ENCODE measurements around the gene RHOU.
A peak's percentile ranks its signal among the peaks of the same experiment; 100 is the strongest.
"Not testable (repeated sequence)": the region's sequence is repeated elsewhere in the genome, so short reads cannot be mapped to it uniquely, and the experiment has no call there.

Gene RHOU

DNA sequence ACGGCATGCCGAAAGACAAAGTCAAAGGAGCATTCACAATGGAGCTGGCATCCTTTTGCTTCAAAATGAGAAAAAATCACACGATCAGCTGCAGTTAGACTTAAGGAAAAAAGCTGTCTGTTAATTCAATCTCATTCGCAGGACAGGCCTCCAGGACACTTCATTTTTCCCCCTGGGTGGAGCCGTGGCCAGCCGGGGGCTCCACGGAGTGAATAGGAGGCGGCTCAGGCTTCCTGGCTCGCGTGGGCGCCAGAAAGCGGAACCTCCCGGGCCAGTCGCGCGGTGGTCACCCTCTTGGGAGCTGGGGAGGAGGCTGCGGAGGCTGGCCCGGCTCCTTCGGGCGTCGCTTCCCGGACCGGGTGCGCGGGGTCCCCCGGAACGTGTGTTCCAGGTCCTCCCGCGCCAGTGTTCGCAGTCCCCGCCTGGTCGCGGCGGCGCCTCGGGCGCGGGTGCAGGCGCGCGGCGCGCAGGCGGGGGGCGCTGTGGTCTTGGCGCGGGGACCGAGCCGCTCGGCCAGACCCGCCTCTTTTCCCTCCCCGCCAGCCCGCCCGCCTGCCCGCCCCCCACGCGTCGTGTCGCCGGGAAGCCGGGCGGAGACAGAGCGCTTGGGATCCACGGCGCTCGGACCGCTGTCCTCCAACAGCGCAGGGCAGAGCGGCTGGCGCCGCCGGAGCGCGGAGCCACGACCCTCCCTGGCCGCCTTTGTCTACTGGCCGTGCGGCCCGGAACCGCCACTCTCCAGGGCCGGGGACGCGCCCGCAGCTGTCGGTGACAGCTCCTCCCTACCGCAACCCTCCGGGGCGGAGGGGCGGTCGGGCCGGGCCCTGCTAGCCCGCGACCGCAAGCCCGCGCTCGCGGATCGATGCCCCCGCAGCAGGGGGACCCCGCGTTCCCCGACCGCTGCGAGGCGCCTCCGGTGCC, at the start of gene RHOU:
Gene RHOU, plus strand, starts transcription at position 599 of the 921 bp plus-strand sequence. Its CDS starts 264 bp downstream, at position 863.
- DNase-seq: peak; percentile 94

DNA sequence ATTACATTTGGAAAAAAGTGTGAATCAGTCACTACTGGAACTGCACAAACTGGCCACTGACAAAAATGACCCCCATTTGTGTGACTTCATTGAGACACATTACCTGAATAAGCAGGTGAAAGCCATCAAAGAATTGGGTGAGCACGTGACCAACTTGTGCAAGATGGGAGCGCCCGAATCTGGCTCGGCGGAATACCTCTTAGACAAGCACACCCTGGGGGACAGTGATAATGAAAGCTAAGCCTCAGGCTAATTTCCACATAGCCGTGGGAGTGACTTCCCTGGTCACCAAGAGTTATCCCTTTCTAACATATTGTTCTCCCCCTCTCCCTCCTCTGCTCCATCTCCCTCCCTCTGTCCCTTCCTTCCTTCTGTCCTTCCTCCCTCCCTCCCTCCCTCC, 47.7 kb upstream of the RHOU start:
- peak; percentile 52 for DNase-seq

DNA sequence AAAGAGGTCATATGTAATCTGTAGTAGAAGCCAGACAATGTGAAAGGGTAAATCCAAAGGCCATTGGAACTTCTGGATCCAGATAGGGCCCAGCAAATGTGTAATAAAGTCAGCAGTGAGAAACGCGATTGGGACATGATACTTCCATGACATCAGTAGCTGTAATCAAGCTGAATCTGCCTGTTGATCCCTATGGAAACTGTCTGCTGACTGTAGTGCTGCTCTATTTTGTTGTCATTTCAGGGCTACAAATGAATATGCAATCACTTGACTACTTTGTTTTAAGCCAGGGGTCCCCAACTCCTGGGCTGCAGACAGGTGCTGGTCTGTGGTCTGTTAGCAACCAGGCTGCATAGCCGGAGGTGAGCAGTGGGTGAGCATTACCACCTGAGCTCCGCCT, 46.0 kb upstream of the RHOU start:
- no peak for DNase-seq

DNA sequence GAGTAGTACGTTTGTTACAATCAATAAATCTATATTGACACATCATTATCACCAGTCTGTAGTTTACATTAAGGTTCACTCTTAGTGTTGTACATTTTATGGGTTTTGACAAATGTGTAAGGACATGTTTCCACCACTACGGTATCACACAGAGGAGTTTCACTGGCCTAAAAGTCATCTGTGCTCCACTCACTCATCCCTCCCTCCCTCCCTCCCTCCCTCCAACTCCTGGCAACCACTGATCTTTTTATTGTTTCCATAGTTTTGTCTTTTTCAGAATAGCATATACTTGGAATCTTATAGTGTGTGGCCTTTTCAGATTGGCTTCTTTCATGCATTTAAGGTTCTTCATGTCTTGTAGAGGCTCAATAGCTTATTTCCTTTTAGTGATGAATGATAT, 44.1 kb upstream of the RHOU start:
- no peak for DNase-seq

DNA sequence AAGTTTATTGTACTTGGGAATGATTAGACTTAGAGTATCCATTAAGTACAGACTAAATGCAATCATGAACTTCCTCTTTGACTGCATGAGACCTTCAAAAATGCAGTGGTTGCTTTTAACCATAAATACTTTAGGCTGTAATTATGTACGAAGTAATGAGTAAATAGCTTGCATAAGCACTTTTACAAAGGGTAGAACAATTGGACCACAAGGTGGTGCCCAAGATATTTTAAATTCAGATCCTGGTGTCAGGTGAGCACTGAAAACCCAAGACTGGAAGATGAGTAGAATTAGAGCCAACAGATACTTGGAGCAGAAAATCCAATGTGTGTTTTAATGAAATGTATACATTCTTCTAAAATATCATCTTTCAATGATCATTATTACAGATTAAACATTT, 43.4 kb upstream of the RHOU start:
- DNase-seq: peak; percentile 55

DNA sequence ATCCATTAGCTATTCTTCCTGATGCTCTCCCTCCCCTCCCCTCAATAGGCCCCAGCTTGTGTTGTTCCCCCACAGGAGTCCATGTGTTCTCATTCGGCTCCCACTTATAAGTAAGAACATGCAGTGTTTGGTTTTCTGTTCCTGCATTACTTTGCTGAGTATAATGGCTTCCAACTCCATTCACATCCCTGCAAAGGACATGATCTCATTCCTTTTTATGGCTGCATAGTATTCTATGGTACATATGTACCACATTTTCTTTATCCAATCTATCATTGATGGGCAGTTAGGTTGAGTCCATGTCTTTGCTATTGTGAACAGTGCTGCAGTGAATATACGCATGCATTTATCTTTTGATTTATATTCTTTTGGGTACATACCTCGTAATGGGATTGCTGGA, 40.8 kb upstream of the RHOU start:
- not testable (repeated sequence) for DNase-seq

DNA sequence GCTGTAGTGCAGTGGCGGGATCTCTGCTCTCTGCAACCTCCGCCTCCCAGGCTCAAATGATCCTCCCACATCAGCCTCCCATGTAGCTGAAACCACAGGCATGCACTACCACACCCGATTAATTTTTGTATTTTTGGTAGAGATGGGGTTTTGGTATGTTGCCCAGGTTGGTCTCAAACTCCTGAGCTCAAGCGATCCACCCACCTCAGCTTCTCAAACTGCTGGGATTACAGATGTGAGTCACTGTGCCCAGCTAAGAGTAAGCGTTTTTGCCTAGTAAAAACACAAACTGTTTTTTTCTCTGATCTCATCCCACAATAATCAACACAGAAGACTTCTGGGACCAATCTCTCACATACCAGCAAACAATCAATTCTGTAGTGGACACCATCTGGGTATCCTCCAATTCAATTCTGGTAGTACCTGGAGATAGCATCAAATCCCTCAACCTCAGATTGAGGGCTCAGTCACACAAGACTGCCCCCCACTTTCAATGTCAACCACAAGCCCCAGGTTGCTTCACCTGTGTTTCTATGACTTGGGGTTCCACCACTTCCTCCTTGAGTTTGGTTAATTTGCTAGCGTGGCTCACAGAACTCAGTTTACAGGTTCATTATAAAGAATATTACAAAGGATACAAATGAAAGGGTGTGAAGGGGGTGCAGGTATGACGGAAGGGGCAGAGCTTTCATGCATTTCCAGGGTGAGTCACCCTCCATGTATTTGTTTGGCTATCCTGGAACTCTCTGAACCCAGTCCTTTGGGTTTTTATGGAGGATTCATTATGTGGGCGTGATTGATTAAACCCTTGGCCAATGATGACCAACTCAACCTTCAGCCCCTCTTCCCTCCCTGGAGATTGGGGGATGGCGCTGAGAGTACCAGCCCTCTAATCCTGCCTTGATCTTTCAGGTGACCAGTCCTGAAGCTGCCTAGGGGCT, 40.0 kb upstream of the RHOU start:
- no peak for DNase-seq

DNA sequence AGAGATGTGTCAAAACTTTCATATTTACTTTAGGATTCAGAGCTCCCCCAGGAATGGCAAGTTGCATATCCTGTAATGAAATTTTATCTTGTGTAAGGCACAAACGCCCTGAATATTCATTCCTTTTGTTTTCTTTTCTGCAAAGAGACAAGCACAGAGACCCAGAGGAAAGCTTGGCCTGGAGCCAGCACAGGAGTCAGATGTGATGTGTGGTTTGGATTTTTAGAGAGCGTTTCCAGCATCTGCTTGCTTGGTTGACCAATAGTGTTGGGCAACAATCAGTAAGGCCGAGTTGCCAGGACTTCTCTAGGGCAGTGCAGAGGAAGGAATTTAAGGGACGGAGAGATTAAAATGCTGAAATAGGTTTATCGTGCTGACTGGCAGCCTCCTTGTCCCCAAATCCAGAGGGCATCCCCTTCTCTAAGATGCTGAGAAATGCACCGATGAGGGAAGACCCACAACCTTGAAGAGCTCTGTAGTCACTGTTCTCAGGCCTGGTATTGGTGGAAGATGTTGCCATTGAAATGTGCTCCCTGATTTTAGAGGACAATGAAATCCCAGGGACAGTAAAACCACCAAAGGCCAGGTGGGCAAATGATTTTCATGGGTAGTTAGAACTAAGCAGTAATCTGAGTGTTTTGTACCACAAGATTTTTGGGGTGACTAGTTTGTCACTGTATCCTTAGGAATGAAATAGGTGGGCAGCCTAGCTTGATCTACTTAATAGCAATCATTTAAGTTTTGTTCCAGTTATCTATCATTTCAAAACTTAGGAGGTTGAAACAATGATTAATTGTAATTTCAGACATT, 37.9 kb upstream of the RHOU start:
- DNase-seq: peak; percentile 79

DNA sequence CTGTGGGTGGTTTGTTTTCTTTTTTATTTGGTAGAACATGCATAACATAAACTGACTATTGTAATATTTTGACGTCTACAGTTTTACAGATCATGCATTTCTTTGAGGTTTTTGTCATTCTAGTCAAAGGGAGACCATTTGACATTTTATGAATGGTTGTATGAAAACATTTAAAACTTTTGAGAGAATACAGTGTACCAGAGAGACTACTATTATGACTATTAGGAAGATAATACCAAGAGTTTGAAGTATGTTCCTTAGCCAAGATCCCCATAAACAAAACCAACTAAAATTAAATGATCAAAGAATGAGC, 37.3 kb upstream of the RHOU start:
- no peak for DNase-seq

DNA sequence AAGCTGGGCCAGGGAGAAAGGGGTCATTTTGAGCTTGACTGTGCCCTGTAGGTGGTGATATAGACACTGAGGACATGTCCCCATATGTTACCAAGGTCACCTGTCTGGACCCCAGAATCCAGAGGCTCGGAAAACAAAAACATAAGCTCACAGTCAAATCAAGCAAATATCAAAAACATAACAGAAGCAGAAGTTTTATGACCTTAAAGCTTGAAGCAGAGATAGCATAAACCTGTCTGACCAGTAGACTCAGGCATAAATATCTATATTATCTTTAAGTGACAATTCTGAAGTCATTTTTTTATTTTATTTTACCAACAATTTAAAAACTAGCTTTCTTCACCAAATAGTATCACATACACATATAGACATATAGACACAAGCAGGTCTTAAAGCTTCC, 32.8 kb upstream of the RHOU start:
- DNase-seq: no peak

DNA sequence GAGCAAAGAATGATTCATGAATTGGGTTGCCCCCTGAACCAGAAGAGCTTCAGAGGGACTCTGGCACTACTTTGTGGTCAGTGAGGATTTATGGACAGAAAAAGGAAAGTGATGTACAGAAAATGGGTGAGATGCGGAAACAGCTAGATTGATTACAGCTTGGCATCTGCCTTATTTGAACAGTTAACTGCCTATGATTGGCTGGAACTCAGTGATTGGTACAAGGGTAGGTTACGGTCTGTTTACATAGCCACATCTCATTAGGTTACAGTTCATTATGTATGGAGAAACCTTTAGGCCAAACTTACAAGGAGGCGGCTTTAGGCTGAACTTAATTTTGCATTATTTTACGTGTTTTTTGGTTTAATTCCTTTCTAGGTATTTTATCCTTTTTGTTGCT, 29.0 kb upstream of the RHOU start:
- no peak for DNase-seq

DNA sequence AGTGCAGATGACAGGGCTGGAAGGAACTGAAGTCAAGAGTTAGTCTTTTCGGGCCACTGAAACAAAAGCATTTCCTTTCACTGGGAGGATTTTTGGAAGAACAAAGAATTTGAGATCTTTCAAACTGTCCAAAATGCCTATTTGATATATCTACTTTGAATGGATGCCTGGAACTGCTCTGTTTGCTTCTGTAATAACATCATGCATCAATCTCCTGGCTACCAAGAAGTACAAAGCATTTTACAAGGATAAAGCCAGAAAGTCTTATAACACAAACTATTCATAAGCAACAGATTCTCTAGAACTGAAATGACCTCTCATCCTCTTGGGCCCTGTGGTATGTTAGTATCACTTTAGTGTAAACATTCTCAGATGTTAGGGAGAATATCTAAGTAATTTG, 18.2 kb upstream of the RHOU start:
- DNase-seq: no peak

DNA sequence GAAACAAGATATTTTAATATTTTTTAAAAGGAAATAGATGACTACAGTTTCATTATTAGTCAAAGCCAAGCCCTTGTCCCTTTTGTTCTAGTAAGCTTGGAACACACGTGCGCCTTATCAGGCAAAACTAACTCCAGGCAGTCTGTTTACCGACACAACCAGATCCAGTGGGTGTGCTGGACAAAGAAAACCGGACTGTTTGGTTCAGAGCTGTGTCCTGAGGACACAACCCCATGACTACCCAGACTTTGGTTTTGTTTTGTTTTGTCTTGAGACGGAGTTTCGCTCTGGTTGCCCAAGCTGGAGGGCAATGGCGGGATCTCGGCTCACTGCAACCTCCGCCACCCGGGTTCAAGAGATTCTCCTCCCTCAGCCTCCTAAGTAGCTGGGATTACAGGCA, 13.9 kb upstream of the RHOU start:
- DNase-seq: no peak

DNA sequence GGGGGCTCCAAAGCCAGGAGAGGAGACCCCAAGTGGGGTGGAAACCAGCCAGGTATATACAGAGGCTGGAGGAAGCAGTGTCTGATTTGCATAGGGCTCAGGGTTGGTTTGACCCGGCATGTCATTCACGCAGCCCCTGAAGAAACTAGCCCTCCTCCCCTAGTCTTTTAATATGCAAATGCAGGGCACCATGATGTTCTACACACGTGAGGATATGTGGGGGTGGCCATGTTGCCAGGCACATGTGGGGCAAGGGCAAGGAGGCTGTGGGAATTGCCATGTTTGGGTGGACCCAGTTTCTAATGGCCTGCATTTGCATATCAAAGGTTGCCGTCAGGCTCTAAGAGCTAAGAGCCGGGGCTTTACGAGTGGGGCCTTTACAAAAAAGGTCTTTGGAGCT, 12.0 kb upstream of the RHOU start:
- no peak for DNase-seq

DNA sequence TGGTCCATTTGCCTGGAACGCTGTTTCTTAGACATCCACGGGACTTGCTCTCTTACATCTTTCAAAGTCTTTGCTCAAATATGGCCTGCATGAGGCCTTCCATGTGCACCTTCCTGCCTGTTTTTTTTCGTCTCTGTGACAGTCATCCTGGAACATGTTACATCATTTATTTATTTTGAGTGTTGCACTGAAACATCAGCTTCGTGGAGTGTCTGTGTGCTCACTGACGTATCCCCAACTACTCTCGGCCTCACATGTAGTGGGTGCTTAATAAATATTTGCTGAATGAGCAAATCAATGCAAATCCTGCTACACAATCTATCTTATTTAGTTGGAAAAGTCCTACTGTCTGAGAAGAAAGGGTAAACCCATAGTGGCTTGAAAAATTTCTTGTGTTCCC, 11.4 kb upstream of the RHOU start:
- DNase-seq: no peak

DNA sequence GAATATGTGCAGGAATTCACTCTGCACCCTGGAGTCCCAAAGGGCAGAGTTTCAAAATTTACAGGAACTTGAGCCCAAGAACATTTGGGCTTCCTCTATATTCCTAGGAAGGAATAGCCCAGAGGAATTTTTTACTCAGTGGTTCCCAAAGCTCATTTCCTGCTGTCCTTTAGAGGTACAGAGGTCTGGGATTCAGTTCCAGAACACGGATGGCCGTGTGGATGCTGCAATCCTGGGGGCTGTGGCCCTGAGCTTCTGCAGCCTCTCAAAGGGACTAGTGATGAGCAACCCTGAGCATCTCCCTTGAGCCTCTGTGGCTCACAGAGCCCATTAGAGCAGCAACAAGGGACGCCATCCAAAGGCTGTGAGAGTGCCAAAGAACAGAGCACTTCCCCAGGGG, 10.1 kb upstream of the RHOU start:
- no peak for DNase-seq

DNA sequence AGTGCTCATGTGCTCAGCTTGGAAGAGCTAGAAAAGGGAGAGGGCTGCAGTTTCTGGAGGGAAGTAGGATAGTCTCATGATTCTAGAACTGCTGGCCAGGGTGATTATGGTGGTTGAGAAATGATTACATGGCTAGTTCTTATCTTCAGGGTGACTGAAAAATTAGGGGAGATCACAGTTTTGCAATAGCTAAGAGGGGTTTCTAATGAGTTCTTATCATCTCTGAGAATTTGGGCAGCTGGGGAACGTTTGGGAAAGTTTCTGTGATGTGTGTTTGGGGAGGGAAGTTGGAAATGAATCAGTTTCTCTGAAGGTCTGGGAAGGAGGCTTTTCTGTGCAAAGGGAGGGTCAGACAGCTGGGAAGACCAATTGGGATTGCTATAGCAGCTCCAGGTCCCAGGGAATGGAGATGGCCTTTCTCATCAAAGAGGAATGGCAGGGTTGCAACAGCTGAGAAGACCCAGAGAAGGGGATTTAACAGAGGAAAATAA, 7.6 kb upstream of the RHOU start:
- DNase-seq: peak; percentile 42

DNA sequence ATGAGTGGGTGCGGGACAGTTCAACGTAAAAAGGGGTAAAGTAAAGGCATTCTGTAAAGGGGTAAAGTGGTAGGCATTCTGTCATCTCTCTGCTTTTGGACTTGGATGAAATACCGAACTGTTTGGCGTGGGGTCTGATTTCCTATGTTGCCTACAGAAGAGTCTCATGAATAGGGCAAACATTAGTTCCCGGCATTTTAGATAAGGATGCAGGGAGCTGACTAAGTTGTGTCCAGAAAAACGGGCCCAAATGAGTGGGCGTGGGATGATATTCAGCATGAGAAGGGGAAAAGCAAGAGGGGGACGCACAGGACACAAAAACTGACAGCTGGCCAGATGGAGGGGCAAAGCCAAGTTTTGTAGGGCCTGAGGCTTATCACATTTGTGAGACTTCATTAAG, 2.9 kb upstream of the RHOU start:
- DNase-seq: no peak

DNA sequence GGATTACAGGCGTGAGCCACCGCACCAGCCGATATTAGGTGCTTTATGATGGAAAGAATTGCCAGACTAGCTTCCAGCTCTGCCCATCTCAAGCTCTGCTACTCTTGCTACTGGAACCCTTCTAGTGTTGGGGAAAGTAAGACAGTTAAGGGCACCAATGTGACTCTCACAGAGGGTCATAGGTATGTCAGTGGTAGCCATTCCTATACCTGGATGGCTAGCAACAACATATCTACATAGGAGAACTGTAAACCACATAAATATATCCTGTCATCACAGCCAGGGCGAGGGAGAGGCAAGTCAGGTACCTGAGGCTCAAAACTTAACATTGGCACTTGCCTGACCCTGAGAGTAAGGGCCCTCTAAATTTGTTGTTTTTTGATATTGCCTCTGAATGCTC, 1.7 kb upstream of the RHOU start:
- DNase-seq: no peak

DNA sequence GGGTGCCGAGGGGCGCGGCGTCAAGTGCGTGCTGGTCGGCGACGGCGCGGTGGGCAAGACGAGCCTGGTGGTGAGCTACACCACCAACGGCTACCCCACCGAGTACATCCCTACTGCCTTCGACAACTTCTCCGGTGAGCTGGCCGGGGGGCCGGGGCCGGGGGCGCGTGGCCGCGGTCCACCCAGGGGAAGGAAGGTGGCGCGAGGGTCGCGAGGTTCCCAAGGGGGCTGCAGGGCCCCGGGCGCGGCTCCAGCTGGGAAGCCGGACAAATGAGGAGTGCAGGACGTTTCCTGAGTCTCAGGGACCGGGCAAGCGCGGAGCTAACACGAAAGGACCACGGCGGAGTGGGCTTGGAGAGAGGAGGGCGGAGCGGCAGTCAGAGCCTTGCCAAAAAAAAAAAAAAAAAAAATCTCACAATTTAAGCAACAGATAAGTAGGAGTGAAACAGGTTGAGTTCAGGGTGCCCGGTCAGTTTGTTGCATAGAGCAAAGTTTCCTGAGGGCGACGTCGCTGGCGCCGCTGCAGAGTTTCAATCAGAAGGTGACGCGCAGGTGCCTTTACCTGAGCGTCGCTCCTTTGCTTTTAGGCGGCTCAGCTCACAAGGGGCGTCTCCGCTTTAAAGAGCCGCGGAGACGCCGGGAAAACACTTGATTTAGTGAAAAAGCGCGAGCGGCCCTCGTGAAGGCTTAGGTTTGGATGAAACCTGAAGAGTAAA, 750 bp downstream of the RHOU start:
- peak; percentile 50 for DNase-seq

DNA sequence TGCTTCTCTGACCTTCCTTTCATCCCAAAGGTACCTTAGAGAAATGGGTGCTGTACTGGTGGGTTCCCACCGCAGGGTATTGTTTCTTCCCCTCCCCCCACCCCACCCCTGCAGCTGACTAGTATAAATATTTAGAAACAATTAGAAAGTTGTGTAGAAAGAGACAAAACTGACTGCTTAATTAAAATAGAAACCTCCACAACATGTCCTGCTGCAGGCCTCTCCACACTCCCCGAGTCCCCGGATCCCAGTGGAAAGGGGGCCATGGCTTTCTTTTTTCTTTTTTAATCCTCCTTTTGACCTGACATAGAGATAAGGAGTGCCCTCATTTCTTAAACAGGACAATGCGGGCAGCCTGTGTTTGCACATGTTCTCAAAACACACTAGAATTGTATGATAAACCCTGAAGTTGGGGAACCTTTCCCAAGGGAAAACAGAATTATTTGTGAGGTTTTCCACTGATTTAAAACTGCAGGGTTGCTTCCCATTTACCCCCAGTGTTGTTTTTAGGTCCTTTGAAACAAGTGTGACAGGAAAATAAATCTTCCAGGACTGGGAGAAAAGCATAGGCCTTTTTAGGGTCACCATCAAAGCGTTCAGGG, 1.7 kb downstream of the RHOU start:
- no peak for DNase-seq

DNA sequence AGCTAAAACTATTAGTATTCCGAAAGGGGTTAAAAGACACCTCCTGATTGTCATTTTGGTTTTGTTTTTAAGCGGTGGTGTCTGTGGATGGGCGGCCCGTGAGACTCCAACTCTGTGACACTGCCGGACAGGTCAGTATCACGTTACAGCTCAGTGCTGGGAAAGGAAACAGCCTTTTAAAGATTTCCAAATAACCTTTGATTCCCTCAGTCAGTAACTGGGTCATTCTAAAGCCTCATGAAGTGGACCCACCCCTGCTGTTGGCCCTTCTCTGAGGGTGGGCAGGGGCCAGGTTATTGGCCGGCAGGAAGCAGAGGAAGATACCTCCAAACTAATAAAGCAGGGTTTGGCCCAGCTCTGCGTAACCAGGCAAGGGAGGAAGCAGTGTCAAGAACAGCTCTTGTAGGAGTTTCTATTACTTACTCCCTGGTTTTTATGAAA, 2.3 kb downstream of the RHOU start:
- DNase-seq: peak; percentile 54

Measured in suppressor macrophage treated with lipopolysaccharide for 4 hours (primary cell).